ENCODE results near the gene TELO2.

DNA sequence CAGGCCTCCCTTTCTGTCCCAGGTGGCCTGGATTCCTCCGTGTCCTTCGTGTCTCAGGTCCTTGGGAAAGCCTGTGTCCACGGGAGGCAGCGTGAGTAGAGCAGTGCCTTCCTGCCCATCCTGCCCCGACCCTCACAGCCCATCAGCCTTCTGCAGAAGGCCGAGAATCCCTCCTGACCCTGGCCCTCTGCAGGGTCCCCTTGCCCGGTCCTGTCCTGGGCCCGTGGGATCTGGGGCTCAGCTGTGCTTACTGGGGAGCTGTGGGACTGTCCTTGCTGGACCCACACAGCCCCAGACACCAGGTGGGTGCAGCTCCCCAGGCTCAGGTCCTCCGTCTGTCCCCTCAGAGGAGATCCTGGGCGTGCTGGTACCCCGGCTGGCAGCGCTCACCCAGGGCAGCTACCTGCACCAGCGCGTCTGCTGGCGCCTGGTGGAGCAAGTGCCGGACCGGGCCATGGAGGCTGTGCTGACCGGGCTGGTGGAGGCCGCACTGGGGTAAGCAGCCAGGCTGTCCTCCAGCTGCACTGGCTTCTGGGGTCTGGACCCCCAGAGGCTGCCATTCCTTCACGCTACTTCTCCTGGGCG, 3.9 kb downstream of the TELO2 start:
- TF ChIP-seq, protein P1, sequence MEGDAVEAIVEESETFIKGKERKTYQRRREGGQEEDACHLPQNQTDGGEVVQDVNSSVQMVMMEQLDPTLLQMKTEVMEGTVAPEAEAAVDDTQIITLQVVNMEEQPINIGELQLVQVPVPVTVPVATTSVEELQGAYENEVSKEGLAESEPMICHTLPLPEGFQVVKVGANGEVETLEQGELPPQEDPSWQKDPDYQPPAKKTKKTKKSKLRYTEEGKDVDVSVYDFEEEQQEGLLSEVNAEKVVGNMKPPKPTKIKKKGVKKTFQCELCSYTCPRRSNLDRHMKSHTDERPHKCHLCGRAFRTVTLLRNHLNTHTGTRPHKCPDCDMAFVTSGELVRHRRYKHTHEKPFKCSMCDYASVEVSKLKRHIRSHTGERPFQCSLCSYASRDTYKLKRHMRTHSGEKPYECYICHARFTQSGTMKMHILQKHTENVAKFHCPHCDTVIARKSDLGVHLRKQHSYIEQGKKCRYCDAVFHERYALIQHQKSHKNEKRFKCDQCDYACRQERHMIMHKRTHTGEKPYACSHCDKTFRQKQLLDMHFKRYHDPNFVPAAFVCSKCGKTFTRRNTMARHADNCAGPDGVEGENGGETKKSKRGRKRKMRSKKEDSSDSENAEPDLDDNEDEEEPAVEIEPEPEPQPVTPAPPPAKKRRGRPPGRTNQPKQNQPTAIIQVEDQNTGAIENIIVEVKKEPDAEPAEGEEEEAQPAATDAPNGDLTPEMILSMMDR (IDR thresholded peaks at IDR 0.05), result no peak
- TF ChIP-seq POLR2A (IDR thresholded peaks at IDR 0.05), result no peak
